ENCODE data around the gene PHIP. TPM values are rescaled to one million over a fixed set of nuclear protein-coding genes. Genes with fewer than 3 reads are reported as not detected.

PHIP gene
- total RNA-seq, 2 donors from 2014 or later = 14.6 to 17.1 TPM

Other genes with a start within 250 kb of the PHIP start
- gene IRAK1BP1, start 210.7 kb downstream of the PHIP start, total RNA-seq = 1 to 10 TPM; 2.3 to 2.5 TPM
- gene HMGN3, start 156.4 kb upstream of the PHIP start, total RNA-seq = 100 to 1,000 TPM; 120 to 122 TPM